Esophagus muscularis mucosa (tissue), 4 donors: Measurements from ENCODE around the gene RPS4Y2. TPM values are rescaled to one million over a fixed set of nuclear protein-coding genes. Genes with fewer than 3 reads are reported as not detected.

ENCODE experiments used
- DNase-seq: peaks from one replicate; pipeline ENCODE4 v3.0.0-alpha.2; 2017; ENCODE audit errors: extremely low spot score
- H3K27ac ChIP-seq, 4 donors: fragments of 200-600 bp; sonication (generic); replicated peaks in 1 of 4; 1 replicate in 3 of 4; 2 replicates in 1 of 4; pipeline ENCODE4 v1.5.1; 2016 to 2019; ENCODE audit warnings: mild to moderate bottlenecking in 1 of 4
- H3K27me3 ChIP-seq, 4 donors: fragments of 200-600 bp; sonication (generic); one replicate each; pipeline versions ENCODE4 v1.5.1 to v1.6.0; 2016 to 2019
- H3K36me3 ChIP-seq, 4 donors: fragments of 200-600 bp; sonication (generic); one replicate each; pipeline ENCODE4 v1.5.1; 2016 to 2019
- H3K4me1 ChIP-seq, 4 donors: fragments of 200-600 bp; sonication (generic); one replicate each; pipeline ENCODE4 v1.5.1; 2016 to 2019
- H3K4me3 ChIP-seq, 4 donors: fragments of 200-600 bp; sonication (generic); 1 replicate in 2 of 4; 2 replicates in 2 of 4; pipeline ENCODE4 v1.5.1; 2016 to 2019; ENCODE audit warnings: mild to moderate bottlenecking in 4 of 4, moderate library complexity in 1 of 4
- H3K9me3 ChIP-seq, 4 donors: fragments of 200-600 bp; sonication (generic); 1 replicate in 3 of 4; 2 replicates in 1 of 4; pipeline ENCODE4 v1.5.1; 2016 to 2019
- CTCF ChIP-seq, 3 experiments: fragments of 200-600 bp in 2 of 3; fragments of 450-650 bp in 1 of 3; sonication (generic) in 2 of 3; IDR thresholded peaks; one replicate each; pipeline ENCODE4 v1.5.1; 2017 to 2019; ENCODE audit warnings: antibody characterized with exemption in 3 of 3, mild to moderate bottlenecking in 2 of 3, moderate library complexity in 1 of 3
- EP300 ChIP-seq: sonication (generic); formaldehyde crosslinking; IDR thresholded peaks from one replicate; pipeline ENCODE4 v1.6.1; 2017; ENCODE audit warnings: antibody characterized with exemption
- POLR2A ChIP-seq: fragments of 450-650 bp; IDR thresholded peaks from one replicate; pipeline ENCODE4 v1.6.1; 2017; ENCODE audit warnings: antibody characterized with exemption, moderate library complexity, mild to moderate bottlenecking, low read depth
- POLR2AphosphoS5 ChIP-seq, 2 donors: sonication (generic); formaldehyde crosslinking; IDR thresholded peaks; one replicate each; pipeline ENCODE4 v1.6.1; 2017; ENCODE audit warnings: antibody characterized with exemption in 2 of 2
- WGBS: methylation state at CpG from one replicate; pipeline ENCODE4 v1.1.5; 2018; 5-methylcytosine and 5-hydroxymethylcytosine counted together
- intact Hi-C: fragments of 100-400 bp; cut with DNase I; formaldehyde crosslinking; loops from one replicate; pipeline ENCODE4 v1.15.1; 2023
- total RNA-seq, 4 donors: library from RNA; depleted of rRNA; stranded (reverse); fragments of >200 nt; gene quantifications; one replicate each; pipeline versions ENCODE4 v1.1.0 to v1.2.1, GENCODE V29; 2016

Gene RPS4Y2
- not detected for total RNA-seq

DNA sequence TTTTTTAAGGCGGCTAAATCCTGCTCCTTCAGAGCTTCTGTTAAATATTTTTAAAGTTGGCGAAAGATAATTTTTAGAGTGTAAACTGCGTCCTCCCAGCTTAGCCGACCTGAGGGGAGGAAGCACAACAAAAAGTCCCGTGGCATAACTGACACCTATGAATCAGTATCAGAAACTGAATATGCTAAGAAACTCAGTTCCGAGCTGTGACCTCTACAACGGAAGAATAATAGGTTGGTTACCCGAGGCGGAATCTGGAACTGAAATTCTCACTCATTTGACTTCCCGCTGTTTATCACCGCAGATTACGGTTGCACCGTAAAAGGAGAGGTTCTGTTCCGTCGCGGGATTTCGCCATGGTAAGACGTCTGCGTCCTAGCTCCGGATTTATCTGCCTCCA lies at the start of gene RPS4Y2:
Gene RPS4Y2, plus strand, starts transcription at position 301 of the 400 bp plus-strand sequence. Its CDS starts 56 bp downstream, at position 357.
- WGBS: no CpG with 5 or more reads among the region's 20 CpGs
- H3K27ac ChIP-seq: no peak within 1 kb of the TSS
- no peak within 1 kb of the TSS for H3K4me3 ChIP-seq
- no peak for DNase-seq
- no peaks in the 10 kb centered on the region for H3K27me3 ChIP-seq
- TF ChIP-seq POLR2AphosphoS5 (IDR thresholded peaks at IDR 0.05) (no peak), EP300 (no peak), CTCF (IDR thresholded peaks at IDR 0.05) (no peak), POLR2A (no peak)
- no peaks in the 10 kb centered on the region for H3K4me1 ChIP-seq
- H3K9me3 ChIP-seq: no peaks in the 10 kb centered on the region
- H3K36me3 ChIP-seq: no peaks in the 10 kb centered on the region
- intact Hi-C loops: no loop called here

DNA sequence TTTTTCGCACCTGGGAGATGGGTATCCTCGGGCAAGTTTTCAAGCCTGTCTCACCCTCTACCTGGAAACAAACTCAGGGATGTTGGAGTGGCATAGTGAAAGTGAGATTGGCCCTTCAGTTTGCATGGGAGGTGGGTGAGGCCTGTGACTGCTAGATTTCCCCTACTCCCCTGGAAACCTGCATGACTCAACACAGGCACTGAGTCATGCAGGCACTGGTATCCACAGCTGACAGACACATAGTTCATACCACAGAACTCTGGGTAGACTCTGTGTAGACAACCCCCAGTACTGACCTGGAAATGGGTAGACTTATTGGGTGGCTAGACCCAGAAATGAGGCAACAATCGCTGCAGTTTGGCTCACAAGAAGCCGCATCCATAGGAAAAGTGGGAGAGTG lies 41.5 kb upstream of the RPS4Y2 start:
- WGBS: no CpG with 5 or more reads among the region's 4 CpGs
- DNase-seq: no peak
- TF ChIP-seq EP300: no peak
- no peak for TF ChIP-seq CTCF (IDR thresholded peaks at IDR 0.05)
- no peak for TF ChIP-seq POLR2AphosphoS5 (IDR thresholded peaks at IDR 0.05)
- TF ChIP-seq POLR2A: no peak
- no peak overlapping the region for H3K4me3 ChIP-seq
- H3K27me3 ChIP-seq: no peaks in the 10 kb centered on the region
- no peaks in the 10 kb centered on the region for H3K4me1 ChIP-seq
- intact Hi-C loops: no loop called here
- H3K27ac ChIP-seq: no peak overlapping the region
- no peaks in the 10 kb centered on the region for H3K36me3 ChIP-seq
- no peaks in the 10 kb centered on the region for H3K9me3 ChIP-seq

DNA sequence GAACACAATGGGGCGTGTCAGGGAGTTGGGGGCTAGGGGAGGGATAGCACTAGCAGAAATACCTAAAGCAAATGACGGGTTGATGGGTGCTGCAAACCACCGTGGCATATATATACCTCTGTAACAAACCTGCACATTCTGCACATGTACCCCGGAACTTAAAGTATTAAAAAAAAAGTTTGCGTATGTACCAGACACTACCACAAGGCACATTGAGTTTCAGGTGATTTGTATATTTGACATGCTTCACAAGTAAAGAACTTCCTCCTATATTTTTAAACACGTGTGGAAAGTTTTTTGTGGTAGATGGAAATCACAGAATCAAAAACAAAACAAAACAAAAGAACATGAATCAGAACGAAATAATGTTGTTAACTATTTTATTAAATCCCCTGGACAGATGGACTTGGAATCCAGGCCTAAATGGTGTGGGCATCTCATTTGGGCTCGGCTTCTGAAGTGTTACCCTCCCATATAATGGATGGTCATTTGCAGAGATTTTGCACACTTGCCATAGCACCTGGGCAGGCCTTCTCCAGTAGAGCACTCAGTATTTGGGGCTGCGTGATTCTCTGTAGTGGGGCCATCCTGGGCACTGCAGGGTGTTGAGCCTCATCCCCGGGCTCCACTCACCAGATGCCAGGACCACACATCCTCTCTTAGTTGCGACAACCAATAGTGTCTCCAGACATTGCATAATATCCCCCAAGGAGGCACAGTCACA lies 29.6 kb upstream of the RPS4Y2 start:
- whole genome bisulfite sequencing: no CpG with 5 or more reads among the region's 11 CpGs
- no peaks in the 10 kb centered on the region for H3K36me3 ChIP-seq
- H3K27ac ChIP-seq: no peak overlapping the region
- TF ChIP-seq POLR2AphosphoS5 (IDR thresholded peaks at IDR 0.05) (no peak), EP300 (no peak), CTCF (IDR thresholded peaks at IDR 0.05) (no peak), POLR2A (no peak)
- DNase-seq: no peak
- intact Hi-C loops: no loop called here
- no peaks in the 10 kb centered on the region for H3K27me3 ChIP-seq
- no peak overlapping the region for H3K4me3 ChIP-seq
- no peaks in the 10 kb centered on the region for H3K4me1 ChIP-seq
- no peaks in the 10 kb centered on the region for H3K9me3 ChIP-seq

- TF ChIP-seq EP300: no peak
- no peak for TF ChIP-seq CTCF (IDR thresholded peaks at IDR 0.05)
- no peak for TF ChIP-seq POLR2A
- TF ChIP-seq POLR2AphosphoS5 (IDR thresholded peaks at IDR 0.05): no peak
- H3K4me1 ChIP-seq: no peaks in the 10 kb centered on the region
- H3K36me3 ChIP-seq: no peaks in the 10 kb centered on the region
- WGBS: no CpG with 5 or more reads among the region's 1 CpG
- H3K4me3 ChIP-seq: no peak overlapping the region
- intact Hi-C loops: no loop called here
- H3K27ac ChIP-seq: no peak overlapping the region
- no peaks in the 10 kb centered on the region for H3K9me3 ChIP-seq
- DNase-seq: peak; percentile 10
- no peaks in the 10 kb centered on the region for H3K27me3 ChIP-seq
Measured at GRCh38 chrY:20735200-20735599, 20.7 kb upstream of the RPS4Y2 start.

DNA sequence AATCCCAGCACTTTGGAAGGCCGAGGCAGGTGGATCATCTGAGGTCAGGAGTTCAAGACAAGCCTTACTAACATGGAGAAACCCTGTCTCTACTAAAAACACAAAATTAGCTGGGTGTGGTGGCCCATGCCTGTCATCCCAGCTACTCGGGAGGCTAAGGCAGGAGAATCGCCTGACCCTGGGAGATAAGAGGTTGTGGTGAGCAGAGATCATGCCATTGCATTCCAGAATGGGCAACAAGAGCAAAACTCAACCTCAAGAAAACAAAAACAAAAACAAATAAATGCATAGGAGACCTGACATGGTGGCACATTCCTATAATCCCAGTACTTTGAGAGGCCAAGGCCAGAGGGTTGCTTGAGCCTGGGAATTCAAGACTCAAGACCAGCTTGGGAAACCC lies 16.1 kb upstream of the RPS4Y2 start:
- Histone ChIP-seq H3K9me3 (no peaks in the 10 kb centered on the region), H3K4me3 (no peak overlapping the region), H3K27ac (no peak overlapping the region), H3K27me3 (no peaks in the 10 kb centered on the region), H3K4me1 (no peaks in the 10 kb centered on the region), H3K36me3 (no peaks in the 10 kb centered on the region)
- no CpG with 5 or more reads among the region's 3 CpGs for WGBS
- DNase-seq: peak; percentile 7
- intact Hi-C loops: no loop called here
- TF ChIP-seq POLR2AphosphoS5 (IDR thresholded peaks at IDR 0.05) (no peak), CTCF (IDR thresholded peaks at IDR 0.05) (no peak), EP300 (no peak), POLR2A (no peak)
